MM.1S (cell line): ENCODE measurements around the gene SPECC1.

Source experiments
- CTCF ChIP-seq: fragments of 300-600 bp; sonication (generic); IDR thresholded peaks from 2 replicates; pipeline ENCODE4 v1.5.1; 2016; ENCODE audit warnings: antibody characterized with exemption, low read length, mixed read lengths
- EZH2 ChIP-seq: fragments of 300-600 bp; sonication (generic); optimal IDR thresholded peaks from 2 replicates; pipeline ENCODE3; 2017; ENCODE audit warnings: low read depth, mild to moderate bottlenecking, antibody characterized with exemption, low read length, mixed read lengths
- EZH2phosphoT487 ChIP-seq: fragments of 300-600 bp; sonication (generic); IDR thresholded peaks from 2 replicates; pipeline ENCODE4 v1.6.1; 2018; ENCODE audit warnings: antibody characterized with exemption, low read length

DNA sequence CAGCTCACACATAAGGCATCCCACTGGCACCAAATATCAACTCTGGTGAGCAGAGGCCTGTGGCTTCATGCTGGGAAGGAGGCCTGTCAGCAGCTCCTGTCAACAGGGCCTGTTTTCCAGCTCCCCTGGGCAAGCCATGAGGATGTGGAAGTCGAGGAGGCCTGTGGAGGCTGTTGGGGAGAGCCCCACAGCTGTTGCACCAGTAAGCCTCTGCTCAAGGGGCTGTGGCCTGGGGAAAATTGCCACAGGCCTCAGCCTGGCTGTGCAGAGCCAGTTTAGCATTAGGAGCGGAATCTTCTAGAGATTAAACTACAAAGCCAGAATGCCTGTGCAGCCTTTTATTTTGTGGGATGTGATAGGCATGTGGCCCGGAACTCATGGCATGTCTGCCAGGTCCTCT lies 202.1 kb downstream of the SPECC1 start:
- TF ChIP-seq EZH2 = no peak
- no peak for TF ChIP-seq CTCF
- TF ChIP-seq EZH2phosphoT487 = no peak
